ENCODE measurements around the gene ULBP1. TPM values are rescaled to one million over a fixed set of nuclear protein-coding genes. Genes with fewer than 3 reads are reported as not detected.
"Not testable (repeated sequence)": the region's sequence is repeated elsewhere in the genome, so short reads cannot be mapped to it uniquely, and the experiment has no call there.

The ULBP1 gene
- total RNA-seq, 2 experiments from 2014 or later, result 0.08 to 0.14 TPM

DNA sequence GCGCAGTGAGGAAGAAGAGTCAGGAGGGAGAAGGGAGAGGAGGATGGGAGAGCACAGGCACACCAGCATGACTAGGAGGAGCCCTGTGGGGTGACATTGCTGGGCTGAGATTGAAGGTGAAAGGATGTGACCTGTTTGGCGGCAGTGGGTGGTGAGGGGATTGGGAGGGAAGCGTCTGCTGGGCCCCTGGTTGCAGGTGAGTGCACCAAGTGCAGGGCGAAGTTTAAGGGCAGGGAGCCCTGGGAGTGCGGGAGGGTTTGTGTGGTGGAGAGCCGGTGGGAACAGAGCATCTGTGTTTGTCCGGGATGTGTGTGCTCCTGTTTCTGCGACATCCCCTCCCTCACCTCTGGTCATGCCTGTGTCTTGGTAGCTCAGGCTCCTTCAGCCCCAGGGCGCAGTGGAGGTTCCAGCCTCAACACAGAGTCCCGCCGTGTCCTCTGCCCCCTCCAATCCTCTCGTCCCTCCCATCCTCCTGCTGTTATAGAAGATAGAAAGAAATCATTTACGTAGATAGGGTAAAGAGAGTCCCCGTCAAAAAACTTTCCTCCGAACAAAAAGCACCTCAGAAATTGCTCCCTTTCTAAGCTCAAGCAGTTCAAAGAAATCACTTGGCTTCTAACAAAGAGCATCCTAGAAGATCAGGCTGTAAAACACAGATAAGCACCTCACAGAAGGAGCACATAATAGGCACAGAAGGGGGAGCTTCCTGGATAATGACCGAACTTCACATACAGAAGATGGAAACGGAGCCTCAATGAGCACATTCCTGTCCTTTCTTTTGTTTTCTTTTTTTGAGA lies 25.0 kb downstream of the ULBP1 start:
- H3K4me3 Mint-ChIP-seq, result peak overlapping the region; percentile 26
- Histone ChIP-seq H3K27ac (ENCODE audit: low read depth in 1 of 2, low read length in 2 of 2) (no peak overlapping the region), H3K4me3 (ENCODE audit: low read length) (no peak overlapping the region), H3K9me3 (ENCODE audit: control insufficient read depth in 1 of 2, insufficient read depth in 1 of 2, low read length in 2 of 2) (peaks cover 13 to 45% of the 10 kb centered on the region in 2 experiments), H3K27me3 (ENCODE audit: control insufficient read depth in 1 of 2, insufficient read depth in 2 of 2, low read length in 2 of 2) (peaks cover 84 to 87% of the 10 kb centered on the region in 2 experiments), H3K4me1 (ENCODE audit: insufficient read depth, low read length) (peaks cover 30% of the 10 kb centered on the region), H3K36me3 (ENCODE audit: insufficient read depth, low read length) (no peaks in the 10 kb centered on the region)
- peaks cover 95% of the 10 kb centered on the region for H3K27me3 Mint-ChIP-seq
- POLR2A ChIA-PET, result no interaction called here
- H3K36me3 Mint-ChIP-seq (ENCODE audit: low read depth), result no peaks in the 10 kb centered on the region
- intact Hi-C loops (cut with DNase I, micrococcal nuclease), result no loop called here
- no peak for ATAC-seq (ENCODE audit: poor library complexity)
- H3K9me3 Mint-ChIP-seq, result no peaks in the 10 kb centered on the region
- TF ChIP-seq, protein P1, sequence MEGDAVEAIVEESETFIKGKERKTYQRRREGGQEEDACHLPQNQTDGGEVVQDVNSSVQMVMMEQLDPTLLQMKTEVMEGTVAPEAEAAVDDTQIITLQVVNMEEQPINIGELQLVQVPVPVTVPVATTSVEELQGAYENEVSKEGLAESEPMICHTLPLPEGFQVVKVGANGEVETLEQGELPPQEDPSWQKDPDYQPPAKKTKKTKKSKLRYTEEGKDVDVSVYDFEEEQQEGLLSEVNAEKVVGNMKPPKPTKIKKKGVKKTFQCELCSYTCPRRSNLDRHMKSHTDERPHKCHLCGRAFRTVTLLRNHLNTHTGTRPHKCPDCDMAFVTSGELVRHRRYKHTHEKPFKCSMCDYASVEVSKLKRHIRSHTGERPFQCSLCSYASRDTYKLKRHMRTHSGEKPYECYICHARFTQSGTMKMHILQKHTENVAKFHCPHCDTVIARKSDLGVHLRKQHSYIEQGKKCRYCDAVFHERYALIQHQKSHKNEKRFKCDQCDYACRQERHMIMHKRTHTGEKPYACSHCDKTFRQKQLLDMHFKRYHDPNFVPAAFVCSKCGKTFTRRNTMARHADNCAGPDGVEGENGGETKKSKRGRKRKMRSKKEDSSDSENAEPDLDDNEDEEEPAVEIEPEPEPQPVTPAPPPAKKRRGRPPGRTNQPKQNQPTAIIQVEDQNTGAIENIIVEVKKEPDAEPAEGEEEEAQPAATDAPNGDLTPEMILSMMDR (IDR thresholded peaks at IDR 0.05), result no peak
- CTCF ChIA-PET, result no interaction called here
- peaks cover 30% of the 10 kb centered on the region for H3K4me1 Mint-ChIP-seq (ENCODE audit: low read depth)
- DNase-seq, result no peak
- H3K27ac Mint-ChIP-seq, result no peak overlapping the region

DNA sequence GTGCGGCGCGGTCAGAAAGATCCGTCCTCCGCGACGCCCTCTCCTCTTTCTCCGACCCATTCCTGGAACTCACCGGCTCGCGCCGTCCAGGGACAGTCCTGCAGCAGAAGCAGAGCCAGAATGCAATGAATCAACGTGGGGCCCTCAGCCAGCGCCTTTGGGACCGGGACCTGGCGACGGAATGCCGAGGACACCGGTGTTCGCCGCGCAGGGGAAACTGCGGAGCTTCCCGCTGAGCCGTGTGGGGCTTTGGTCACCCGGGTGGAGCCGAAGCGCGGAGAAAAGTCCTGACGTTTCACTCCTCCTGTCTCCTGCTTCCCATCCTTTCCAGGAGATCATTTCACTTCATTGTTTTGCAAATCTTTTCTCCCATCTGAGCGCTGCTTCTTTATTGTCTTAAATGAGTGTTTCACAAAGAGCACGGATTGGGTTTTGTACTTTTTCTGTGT lies 26.5 kb downstream of the ULBP1 start:
- Mint-ChIP-seq H3K4me1 (ENCODE audit: low read depth) (peaks cover 30% of the 10 kb centered on the region), H3K9me3 (no peaks in the 10 kb centered on the region), H3K4me3 (peak overlapping the region; percentile 82), H3K27me3 (peaks cover 100% of the 10 kb centered on the region), H3K36me3 (ENCODE audit: low read depth) (no peaks in the 10 kb centered on the region), H3K27ac (no peak overlapping the region)
- DNase-seq, result no peak
- no peaks in the 10 kb centered on the region for H3K36me3 ChIP-seq (ENCODE audit: insufficient read depth, low read length)
- no peak for ATAC-seq (ENCODE audit: poor library complexity)
- TF ChIP-seq, protein P1 (IDR thresholded peaks at IDR 0.05), result no peak
- CTCF ChIA-PET, result interaction anchor here (0.8 to 0.9 kb wide), 2 partner anchors 19 to 26 kb away, joined by 3 to 4 read pairs; no protein-coding TSS in a partner anchor
- no peak overlapping the region for H3K27ac ChIP-seq (ENCODE audit: low read depth in 1 of 2, low read length in 2 of 2)
- intact Hi-C loops (cut with DNase I, micrococcal nuclease), result no loop called here
- peaks cover 13 to 45% of the 10 kb centered on the region in 2 experiments for H3K9me3 ChIP-seq (ENCODE audit: control insufficient read depth in 1 of 2, insufficient read depth in 1 of 2, low read length in 2 of 2)
- POLR2A ChIA-PET, result interaction anchor here (1.5 kb wide), 1 partner anchor 25 kb away, joined by 5 read pairs; no protein-coding TSS in a partner anchor
- peaks cover 78 to 90% of the 10 kb centered on the region in 2 experiments for H3K27me3 ChIP-seq (ENCODE audit: control insufficient read depth in 1 of 2, insufficient read depth in 2 of 2, low read length in 2 of 2)
- H3K4me1 ChIP-seq (ENCODE audit: insufficient read depth, low read length), result peaks cover 30% of the 10 kb centered on the region
- H3K4me3 ChIP-seq (ENCODE audit: low read length), result peak overlapping the region; percentile 47

DNA sequence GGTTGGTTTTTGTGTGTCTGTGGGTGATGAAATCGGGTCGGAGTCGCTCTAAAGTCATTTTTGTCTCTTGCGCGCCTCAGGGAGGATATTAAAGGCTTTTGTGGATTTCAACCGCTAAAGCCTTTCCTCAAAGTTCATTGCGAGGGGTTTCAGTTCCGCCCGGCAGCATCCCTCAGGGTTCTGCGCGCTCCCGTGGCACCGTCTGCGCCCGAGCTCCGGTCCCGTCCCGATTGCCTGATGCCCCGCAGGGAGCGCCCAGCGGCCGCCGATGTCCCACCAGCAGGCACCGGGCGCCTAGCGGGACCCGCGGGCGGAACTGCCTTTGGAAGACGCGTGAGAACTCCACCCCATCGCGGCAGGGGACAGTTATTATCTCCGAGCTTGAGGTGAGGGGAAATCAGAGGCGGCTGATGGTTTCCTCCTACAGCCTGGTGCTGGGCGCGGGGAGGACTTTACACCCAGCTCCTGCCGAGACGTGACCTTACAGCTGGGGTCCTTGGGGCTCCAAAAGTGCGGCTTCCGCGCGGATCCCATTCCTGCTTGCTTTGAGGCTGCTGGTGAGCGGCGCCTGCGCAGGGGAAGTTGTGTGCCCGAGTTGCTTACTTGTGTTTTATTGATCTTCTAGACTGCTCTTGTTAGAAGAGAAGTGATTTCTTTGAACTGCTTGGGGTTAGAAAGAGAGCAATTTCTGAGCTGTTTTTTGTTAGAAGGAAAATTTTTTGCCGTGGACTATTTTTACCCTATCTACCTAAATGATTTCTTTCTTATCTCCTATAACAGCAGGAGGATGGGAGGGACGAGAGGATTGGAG lies 27.1 kb downstream of the ULBP1 start:
- no peaks in the 10 kb centered on the region for H3K36me3 Mint-ChIP-seq (ENCODE audit: low read depth)
- peaks cover 100% of the 10 kb centered on the region for H3K27me3 Mint-ChIP-seq
- Histone ChIP-seq H3K4me1 (ENCODE audit: insufficient read depth, low read length) (peaks cover 30% of the 10 kb centered on the region), H3K27me3 (ENCODE audit: control insufficient read depth in 1 of 2, insufficient read depth in 2 of 2, low read length in 2 of 2) (peaks cover 76 to 90% of the 10 kb centered on the region in 2 experiments), H3K4me3 (ENCODE audit: low read length) (peak overlapping the region; percentile 47), H3K36me3 (ENCODE audit: insufficient read depth, low read length) (no peaks in the 10 kb centered on the region), H3K9me3 (ENCODE audit: control insufficient read depth in 1 of 2, insufficient read depth in 1 of 2, low read length in 2 of 2) (peaks cover 13 to 42% of the 10 kb centered on the region in 2 experiments), H3K27ac (ENCODE audit: low read depth in 1 of 2, low read length in 2 of 2) (no peak overlapping the region)
- peak overlapping the region; percentile 82 for H3K4me3 Mint-ChIP-seq
- no peaks in the 10 kb centered on the region for H3K9me3 Mint-ChIP-seq
- ChIA-PET POLR2A (interaction anchor here (1.5 kb wide), 1 partner anchor 25 kb away, joined by 5 read pairs; no protein-coding TSS in a partner anchor), CTCF (interaction anchor here (0.8 to 1.6 kb wide), 4 partner anchors 17 to 29 kb away, joined by 3 to 4 read pairs (median 4); no protein-coding TSS in a partner anchor)
- intact Hi-C loops (cut with DNase I, micrococcal nuclease), result no loop called here
- DNase-seq (peak in 5 of 14 experiments; percentile 16 to 61 (median 30)), ATAC-seq (ENCODE audit: poor library complexity) (peak; percentile 48)
- H3K27ac Mint-ChIP-seq, result no peak overlapping the region
- TF ChIP-seq, protein P1 (IDR thresholded peaks at IDR 0.05), result no peak
- H3K4me1 Mint-ChIP-seq (ENCODE audit: low read depth), result peaks cover 30% of the 10 kb centered on the region

DNA sequence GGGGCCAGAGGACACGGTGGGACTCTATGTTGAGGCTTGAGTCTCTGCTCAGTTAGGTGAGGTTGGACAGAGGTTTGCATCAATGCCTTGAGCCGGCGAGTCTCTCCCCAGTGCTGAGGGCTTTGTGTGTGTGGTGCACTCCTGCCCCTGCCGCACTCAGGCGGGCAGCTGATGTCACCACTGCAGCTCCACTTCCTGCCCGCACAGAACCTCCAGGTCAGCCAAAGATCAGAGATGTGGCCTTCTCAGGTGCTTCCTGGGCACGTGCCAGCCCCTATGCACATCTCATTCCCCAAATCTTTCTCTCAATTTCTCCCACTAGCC lies 27.7 kb downstream of the ULBP1 start:
- peaks cover 30% of the 10 kb centered on the region for H3K4me1 Mint-ChIP-seq (ENCODE audit: low read depth)
- ChIA-PET CTCF (interaction anchor here (0.8 to 1.6 kb wide), 3 partner anchors 16 to 30 kb away, joined by 3 to 4 read pairs (median 4); no protein-coding TSS in a partner anchor), POLR2A (interaction anchor here (1.5 kb wide), 1 partner anchor 26 kb away, joined by 5 read pairs; no protein-coding TSS in a partner anchor)
- Histone ChIP-seq H3K27me3 (ENCODE audit: control insufficient read depth in 1 of 2, insufficient read depth in 2 of 2, low read length in 2 of 2) (peaks cover 74 to 90% of the 10 kb centered on the region in 2 experiments), H3K4me1 (ENCODE audit: insufficient read depth, low read length) (peaks cover 30% of the 10 kb centered on the region), H3K4me3 (ENCODE audit: low read length) (peak overlapping the region; percentile 47), H3K9me3 (ENCODE audit: control insufficient read depth in 1 of 2, insufficient read depth in 1 of 2, low read length in 2 of 2) (peaks cover 13 to 44% of the 10 kb centered on the region in 2 experiments)
- ATAC-seq (ENCODE audit: poor library complexity) (peak; percentile 45), DNase-seq (peak in 3 of 14 experiments; percentile 27 to 39 (median 35))
- peak overlapping the region; percentile 60 for H3K4me3 Mint-ChIP-seq
- peaks cover 100% of the 10 kb centered on the region for H3K27me3 Mint-ChIP-seq
- H3K36me3 ChIP-seq (ENCODE audit: insufficient read depth, low read length); H3K27ac ChIP-seq (ENCODE audit: low read depth in 1 of 2, low read length in 2 of 2); H3K27ac Mint-ChIP-seq; H3K36me3 Mint-ChIP-seq (ENCODE audit: low read depth); H3K9me3 Mint-ChIP-seq; intact Hi-C loops (cut with DNase I, micrococcal nuclease): not testable (repeated sequence)
